ENCODE measurements around the gene SLC41A1.

Gene SLC41A1

DNA sequence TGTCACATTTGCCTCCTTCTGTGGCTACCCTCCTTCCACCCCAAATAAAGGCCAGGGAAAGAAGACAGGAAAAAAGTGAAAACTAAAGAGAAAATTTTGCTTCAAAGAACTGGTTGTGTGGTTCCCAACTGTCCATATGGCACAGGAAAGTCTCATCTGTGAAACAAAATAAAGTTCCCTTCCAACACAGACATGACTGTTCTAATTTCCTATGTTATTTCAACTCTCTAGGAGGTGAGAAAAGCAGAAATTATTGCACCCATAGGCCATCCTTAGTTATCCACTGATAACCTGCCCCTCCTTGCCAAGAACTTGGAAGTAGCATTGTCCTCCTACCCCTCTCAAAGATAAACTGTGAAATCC lies 29.6 kb downstream of the SLC41A1 start:
- TF ChIP-seq, protein P1, sequence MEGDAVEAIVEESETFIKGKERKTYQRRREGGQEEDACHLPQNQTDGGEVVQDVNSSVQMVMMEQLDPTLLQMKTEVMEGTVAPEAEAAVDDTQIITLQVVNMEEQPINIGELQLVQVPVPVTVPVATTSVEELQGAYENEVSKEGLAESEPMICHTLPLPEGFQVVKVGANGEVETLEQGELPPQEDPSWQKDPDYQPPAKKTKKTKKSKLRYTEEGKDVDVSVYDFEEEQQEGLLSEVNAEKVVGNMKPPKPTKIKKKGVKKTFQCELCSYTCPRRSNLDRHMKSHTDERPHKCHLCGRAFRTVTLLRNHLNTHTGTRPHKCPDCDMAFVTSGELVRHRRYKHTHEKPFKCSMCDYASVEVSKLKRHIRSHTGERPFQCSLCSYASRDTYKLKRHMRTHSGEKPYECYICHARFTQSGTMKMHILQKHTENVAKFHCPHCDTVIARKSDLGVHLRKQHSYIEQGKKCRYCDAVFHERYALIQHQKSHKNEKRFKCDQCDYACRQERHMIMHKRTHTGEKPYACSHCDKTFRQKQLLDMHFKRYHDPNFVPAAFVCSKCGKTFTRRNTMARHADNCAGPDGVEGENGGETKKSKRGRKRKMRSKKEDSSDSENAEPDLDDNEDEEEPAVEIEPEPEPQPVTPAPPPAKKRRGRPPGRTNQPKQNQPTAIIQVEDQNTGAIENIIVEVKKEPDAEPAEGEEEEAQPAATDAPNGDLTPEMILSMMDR (IDR thresholded peaks at IDR 0.05), result no peak

DNA sequence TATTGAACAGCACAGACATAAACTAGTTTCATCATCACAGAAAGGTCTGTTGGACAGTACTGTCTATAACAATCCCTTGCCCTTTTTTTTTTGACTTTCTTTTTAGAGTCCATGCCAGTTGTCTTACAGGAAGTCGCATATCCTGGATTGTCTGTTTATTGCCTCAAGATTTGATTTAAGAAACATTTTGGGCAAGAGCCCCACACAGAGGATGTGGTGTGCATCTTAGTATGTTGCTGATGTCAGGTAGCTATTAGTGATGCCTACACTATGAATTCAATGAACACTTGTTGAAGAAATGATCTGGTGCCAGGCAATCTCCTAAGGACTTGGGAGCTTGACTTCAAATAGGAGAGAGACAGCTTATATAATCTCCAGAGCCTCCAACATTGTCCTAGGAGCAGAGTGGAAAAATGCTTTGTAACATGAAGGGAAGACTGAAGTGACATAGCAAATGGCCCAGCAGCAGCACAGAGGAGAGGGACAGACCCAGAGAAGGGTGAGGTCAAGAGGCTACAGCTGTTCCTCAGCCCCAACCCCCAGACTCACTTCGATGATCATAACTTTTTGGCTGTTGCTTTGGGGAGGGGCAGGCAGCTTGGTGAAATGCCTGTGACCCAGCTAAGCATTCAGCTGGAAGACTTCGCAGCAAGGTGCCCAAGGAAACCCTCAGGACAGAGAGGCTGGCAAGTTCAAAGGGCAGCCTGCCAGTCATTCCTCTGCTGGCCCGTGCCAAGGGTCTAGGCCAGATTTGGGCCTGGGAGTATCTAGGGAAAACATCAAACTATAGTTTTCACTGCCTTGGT lies 30.2 kb downstream of the SLC41A1 start:
- TF ChIP-seq, protein P1 (IDR thresholded peaks at IDR 0.05), result no peak

DNA sequence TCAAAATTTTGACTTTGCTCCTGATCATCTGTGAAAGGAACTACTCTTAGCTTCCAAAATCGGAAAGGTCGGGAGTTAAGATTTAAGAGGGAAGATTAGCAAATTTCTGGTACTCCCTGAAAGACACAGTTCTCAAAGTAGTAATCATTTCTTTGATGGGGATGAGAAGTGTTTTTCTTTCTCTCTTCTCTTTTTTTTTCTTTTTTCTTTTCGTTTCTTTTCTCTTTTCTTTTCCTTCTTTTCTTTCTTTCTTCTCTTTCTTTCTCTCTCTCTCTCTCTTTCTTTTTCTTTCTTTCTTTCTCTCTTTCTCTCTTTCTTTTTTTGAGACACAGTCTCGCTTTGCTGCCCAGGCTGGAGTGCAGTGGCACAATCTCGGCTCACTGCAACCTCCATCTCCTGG lies 32.7 kb downstream of the SLC41A1 start:
- TF ChIP-seq, protein P1 (IDR thresholded peaks at IDR 0.05), result no peak

DNA sequence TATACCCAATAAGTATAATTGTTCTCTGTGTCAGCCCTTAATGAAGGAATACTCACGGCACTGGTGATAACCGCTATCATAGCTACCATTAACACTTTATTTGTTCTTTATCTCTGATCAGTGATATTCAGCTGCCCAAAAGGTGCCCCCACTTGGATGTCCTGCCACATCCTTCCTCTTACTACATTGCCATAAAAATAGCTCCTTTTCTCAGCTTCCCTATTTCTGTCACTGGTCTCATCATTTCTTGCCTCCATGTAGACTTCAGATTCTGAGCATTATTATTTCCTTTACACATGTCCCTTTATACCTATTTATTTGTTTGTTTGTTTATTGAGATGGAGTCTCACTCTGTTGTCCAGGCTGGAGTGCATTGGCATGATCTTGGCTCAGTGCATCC lies 35.0 kb downstream of the SLC41A1 start:
- TF ChIP-seq, protein P1 (IDR thresholded peaks at IDR 0.05), result no peak

DNA sequence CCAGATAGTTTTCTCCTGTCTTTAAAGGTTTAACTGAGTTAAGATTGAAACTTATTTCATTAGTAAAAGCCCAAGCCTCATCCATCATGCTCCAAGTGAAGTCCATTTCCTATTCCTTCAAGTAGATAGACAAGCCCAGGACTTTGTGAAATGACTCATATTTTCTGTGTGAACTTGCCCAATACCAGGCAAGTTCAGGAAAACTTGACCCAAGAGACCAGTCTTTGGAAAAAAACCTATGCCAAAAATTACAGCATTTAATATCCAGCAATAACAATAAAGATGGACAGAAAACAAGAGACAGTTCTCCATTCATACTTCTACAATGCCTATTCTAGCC lies 37.3 kb downstream of the SLC41A1 start:
- TF ChIP-seq, protein P1 (IDR thresholded peaks at IDR 0.05), result no peak

DNA sequence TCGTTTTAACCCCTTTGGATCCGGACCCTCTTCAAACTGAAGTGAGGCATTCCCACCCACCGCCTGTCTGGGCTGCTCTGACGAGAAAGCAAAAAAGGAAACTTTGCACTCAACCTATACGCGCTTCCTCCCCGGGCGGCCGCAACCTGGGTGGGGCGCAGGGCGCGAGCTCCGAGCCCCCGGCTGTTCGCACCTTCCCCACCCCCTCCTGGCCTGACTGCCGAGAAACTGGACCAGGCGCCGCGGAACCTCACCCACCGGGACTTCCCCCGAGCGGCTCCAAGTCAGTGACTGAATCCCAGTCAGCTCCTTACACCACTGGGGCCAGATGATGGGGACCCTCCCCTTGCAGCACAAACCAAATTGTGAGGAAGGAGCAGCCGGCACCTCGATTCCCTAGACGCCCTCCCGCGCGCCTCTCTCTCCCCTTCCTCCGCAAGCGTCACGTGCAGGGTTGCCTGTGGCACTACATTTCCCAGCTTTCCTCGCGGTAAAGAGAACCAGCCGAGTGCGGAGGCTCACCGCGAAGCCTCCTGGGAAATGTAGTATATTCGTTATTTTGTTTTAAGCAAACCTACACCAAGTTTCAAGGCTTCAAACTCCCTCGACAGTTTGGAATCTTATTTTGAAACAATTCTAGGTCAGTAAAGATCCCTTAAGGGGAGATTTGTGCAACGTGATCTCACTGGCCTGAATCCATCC lies 37.8 kb downstream of the SLC41A1 start, which contains the start of gene RAB29:
RAB29 (minus strand) TSS at position 468 of the 702 bp plus-strand sequence. CDS start 526 bp downstream, outside the sequence.
- TF ChIP-seq, protein P1 (IDR thresholded peaks at IDR 0.05), result no peak

DNA sequence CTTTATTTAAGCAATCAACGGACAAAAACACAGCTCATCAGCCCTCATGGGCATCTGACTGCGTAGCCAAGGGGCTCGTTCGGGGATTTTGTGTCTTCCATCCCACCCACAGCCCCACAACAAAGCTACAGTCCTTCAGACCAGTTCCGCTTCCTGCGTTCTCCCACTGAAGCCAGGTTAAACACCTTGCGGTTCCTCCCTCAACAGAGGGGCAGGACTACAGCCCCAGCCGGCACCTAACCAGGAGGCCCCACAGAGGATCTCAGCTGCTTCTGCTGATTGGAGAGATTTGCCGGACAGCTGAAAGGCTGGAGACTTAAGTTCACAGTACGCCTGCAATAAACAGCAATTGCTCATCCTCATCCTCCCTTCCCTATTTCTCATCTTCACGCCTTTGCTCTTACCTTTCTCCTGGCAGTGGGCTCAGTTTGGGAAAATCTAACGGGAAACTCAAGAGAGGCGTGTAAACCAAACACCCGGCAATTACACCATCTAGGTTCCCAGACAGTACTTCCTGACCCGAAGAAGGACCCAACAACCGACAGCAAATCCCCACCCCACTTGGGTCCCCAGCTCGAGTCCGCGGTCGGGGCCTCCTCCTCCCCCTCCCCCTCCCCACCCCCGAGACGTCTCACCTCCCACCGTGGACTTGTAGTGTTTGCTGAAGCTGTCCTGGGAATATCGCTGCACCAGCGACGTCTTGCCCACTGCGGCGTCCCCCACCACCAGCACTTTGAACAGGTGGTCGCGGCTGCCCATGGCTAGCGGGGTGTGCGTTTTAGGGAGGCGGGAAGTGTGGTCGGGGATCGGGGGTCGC lies 38.6 kb downstream of the SLC41A1 start:
- TF ChIP-seq, protein P1 (IDR thresholded peaks at IDR 0.05), result no peak
